Adrenal gland (tissue), 12 donors: ENCODE results near the gene HSFX2. TPM values are rescaled to one million over a fixed set of nuclear protein-coding genes. Genes with fewer than 3 reads are reported as not detected.

ENCODE experiments used
- polyA plus RNA-seq, 3 donors: library from polyadenylated mRNA; stranded (reverse); fragments of 200-250 nt in 2 of 3; fragments of 350-450 nt in 1 of 3; fragmentation: Illumina TruSeq in 1 of 3; extraction: RNeasy Lipid Tissue Mini Kit (QIAGEN cat#74804) in 1 of 3; gene quantifications; one replicate each; pipeline ENCODE4 v1.2.3, GENCODE V29; 2013 to 2014
- total RNA-seq, 9 donors: library from RNA; depleted of rRNA in 4 of 9; stranded (reverse); fragments of >200 nt in 4 of 9; fragments of 120-200 nt in 1 of 9; fragmentation: NEBNext Ultra II Directional in 1 of 9; extraction: Animal tissue kit (Norgen Biotek cat#: 25700) in 1 of 9; gene quantifications; one replicate each; pipeline versions ENCODE4 v1.1.0 to v1.2.4, GENCODE V29; 2013 to 2023
- donor health status: healthy with polysubstance abuse.
- donor health status: Bipolar disorder and iron deficiency.
- donor health status: DM: yes; HTN: yes; CAD: no.
- donor health status: DM: no; HTN: no; CAD: no.
- donor health status: DM: no; HTN: no; CAD: no.
- donor health status: DM: yes; HTN: yes; CAD: no.

The HSFX2 gene
- total and polyA plus RNA-seq, 12 donors, result 0.18 to 2.5 (median 1.2) TPM; not detected in 8

Other genes with a start within 250 kb of the HSFX2 start
- gene IDS, start 90.0 kb downstream of the HSFX2 start, total RNA-seq, result 10 to 100 TPM; 23.7 to 79.3 (median 50.9) TPM
- 10 to 100 TPM; 19.5 to 87.6 (median 34.8) TPM for gene IDS, start 90.0 kb downstream of the HSFX2 start, polyA plus RNA-seq
- 10 to 100 TPM in 8 of 9 donors, 1 to 10 TPM in 1; 5.9 to 35.1 (median 22.4) TPM for gene EOLA1, start 54.3 kb downstream of the HSFX2 start, total RNA-seq
- gene EOLA1, start 54.3 kb downstream of the HSFX2 start, polyA plus RNA-seq, result 10 to 100 TPM; 17.8 to 29.4 (median 24.2) TPM
- gene HSFX3, start 45.4 kb downstream of the HSFX2 start, total RNA-seq, result not detected
- not detected for gene HSFX3, start 45.4 kb downstream of the HSFX2 start, polyA plus RNA-seq
- gene MAGEA9B, start 7.9 kb downstream of the HSFX2 start, total RNA-seq, result not detected
- gene MAGEA9B, start 7.9 kb downstream of the HSFX2 start, polyA plus RNA-seq, result not detected
- 10 to 100 TPM; 15.3 to 38.0 (median 26.0) TPM for gene TMEM185A, start 36.5 kb upstream of the HSFX2 start, total RNA-seq
- gene TMEM185A, start 36.5 kb upstream of the HSFX2 start, polyA plus RNA-seq, result 10 to 100 TPM; 14.8 to 20.2 (median 16.8) TPM
- not detected for gene MAGEA11, start 116.7 kb upstream of the HSFX2 start, total RNA-seq
- not detected for gene MAGEA11, start 116.7 kb upstream of the HSFX2 start, polyA plus RNA-seq
- 1 to 10 TPM in 6 of 9 donors, under 1 TPM in 3; 0.21 to 2.3 (median 1.6) TPM for gene HSFX1, start 178.8 kb upstream of the HSFX2 start, total RNA-seq
- under 1 TPM; 0.51 to 0.80 (median 0.57) TPM for gene HSFX1, start 178.8 kb upstream of the HSFX2 start, polyA plus RNA-seq
- gene MAGEA9, start 186.6 kb upstream of the HSFX2 start, total RNA-seq, result not detected
- not detected for gene MAGEA9, start 186.6 kb upstream of the HSFX2 start, polyA plus RNA-seq